ENCODE results near the gene AFAP1.
"Not testable (repeated sequence)": the region's sequence is repeated elsewhere in the genome, so short reads cannot be mapped to it uniquely, and the experiment has no call there.

Gene AFAP1

DNA sequence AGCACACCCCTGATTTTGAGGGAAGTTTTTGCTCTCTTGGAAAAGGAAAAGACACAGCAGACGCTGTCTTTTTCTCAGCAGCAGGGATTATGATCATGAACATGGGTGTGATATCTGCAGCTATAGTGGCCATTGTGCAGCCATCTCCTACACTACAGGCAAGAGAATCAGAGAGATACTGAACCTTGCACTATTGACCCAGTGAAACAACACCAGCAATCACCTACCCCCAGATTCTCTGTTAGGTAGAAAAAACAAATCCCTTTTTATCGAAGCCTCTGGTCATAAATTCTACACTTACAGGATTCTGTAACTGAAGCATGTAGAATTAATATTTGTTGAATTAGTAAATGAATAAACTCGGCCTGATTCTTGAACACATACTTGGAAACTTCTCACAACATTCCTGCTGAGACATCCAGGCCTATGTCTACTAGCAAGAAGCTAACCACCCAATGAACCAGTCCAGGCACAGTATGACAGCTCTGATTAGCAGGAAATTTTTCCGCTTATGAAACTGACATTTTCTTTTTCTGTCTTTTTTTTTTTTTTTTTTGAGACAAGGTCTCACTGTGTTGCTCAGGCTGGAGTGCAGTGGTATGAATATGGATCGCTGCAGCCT is 5.0 kb upstream of the AFAP1 start:
- DNase-seq = no peak

DNA sequence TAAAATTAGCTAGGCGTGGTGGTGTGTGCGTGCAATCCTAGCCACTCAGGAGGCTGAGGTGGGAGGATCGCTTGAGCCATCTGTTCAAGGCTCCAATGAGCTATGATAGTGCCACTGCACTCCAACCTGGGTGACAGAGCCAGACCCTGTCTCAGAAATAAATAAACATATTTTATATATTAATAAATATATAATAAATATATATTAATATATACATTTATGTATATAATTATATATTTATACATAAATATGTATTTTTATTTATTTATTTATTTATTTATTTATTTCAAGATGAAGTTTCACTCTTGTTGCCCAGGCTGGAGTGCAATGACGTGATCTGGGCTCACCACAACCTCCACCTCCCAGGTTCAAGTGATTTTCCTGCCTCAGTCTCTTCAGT is 4.0 kb upstream of the AFAP1 start:
- not testable (repeated sequence) for DNase-seq

DNA sequence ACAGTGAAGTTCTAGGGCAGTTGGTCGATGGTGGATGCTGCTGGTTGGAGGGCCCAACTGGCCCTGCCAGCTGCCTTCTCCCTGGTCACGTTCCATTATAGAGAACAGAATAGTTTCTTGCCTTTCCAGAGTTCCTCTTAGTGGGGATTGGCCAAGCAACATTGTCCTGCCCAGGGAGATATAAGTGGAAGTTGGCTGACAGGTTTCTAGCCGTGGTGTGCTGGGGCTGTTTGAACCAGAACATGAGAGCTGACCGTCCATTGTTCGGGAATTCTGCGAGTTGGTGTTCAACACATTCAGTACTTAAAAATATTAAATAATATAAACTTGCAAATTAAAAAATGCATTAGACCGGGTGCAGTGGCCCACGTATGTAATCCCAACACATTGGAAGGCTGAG is 3.5 kb upstream of the AFAP1 start:
- DNase-seq = no peak

DNA sequence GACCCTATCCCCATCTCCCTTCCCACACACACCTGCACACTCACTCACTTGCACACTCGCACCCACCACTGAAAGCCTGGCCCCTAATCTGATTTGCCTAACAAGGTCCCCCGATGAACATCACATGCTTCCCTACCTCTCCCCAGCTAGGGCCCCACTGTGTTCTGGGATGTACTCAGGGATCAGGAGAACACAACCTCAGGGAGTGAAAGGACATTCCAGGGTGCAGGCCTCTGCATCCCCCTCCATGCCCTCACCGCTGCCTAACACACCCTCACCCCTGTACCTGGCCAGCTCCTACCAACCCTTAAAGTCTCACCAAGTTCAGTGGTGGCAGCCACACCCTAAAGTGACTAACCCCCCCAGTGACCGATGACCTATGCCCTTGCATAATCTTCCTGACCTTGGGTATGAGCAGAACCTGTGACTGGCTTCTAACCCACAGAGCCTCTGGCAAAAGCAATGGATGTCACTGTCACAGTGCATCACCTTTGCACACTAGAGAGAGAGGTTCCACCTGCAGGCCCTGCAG is 2.4 kb upstream of the AFAP1 start:
- DNase-seq = no peak

DNA sequence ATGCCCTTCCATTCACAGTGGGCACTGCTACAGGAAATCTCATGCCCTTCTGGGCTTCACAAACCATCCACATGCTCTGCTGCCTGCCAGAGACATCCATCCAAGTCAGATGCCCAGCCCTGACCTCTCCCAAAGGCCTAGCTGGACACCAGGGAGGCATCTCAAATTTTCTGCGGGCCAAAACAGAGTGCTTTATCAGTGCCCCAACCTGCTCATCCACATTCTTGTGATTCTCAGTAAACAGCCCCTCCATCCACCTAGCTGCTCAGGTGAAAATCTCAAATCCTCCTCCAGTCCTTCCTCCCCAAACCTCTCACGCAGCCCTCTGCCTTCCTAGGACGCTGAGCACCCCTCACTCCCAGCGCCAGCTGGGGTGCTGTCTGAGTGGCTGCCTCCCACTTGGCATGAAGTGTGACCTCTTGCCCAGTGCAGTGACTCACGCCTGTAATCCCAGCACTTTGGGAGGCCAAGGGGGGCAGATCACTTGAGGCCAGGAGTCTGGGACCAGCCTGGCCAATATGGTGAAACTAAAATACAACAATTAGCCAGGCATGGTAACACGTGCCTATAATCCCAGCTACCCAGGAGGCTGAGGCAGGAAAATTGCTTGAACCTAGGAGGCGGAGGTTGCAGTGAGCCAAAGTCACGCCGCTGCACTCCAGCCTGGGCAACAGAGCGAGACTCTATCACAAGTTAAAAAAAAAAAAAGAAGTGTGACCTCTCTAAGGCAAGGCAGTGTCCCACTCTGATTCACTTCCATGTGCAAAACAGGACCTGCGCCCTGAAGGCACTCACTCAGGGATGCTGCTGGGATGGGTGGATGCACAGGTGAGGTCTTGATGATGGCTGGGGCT is 1.7 kb upstream of the AFAP1 start:
- DNase-seq = peak; percentile 50

DNA sequence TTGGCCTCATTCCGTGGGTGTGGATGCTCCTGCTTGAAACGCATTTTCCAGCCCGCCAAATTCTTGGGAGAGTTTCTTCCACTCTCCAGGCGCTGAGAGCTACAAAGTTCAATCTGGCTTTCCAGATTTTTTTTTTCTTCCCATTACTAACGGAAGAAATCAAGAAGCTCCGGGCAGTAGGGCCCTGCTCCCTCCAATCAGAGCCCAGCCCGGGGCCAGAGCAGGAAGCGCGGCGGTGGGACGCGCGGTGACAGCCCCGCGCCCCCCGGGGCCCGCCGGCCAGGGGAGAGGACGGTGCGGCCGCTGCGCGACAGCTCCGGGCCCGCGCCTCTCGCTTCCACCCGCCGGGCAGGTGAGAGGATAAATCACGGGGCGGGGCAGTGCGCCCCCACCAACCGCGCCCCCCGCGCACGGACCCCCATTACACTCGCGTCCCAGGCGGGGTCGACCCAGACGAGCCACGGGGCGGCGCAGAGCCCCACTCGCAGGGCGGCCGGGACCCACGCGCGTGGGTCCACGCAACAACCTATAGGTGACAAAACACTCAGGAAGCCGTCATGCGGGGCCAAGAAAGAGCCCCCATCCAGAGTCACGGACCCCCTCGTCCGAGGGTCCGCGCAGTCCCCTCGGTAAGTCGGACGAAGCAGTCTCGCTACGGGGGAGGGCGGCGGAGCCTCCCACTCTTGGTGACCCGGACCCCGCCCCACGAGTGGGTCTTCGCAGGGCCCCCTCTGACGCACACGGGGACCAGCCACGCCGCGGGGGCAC is 868 bp downstream of the AFAP1 start:
- DNase-seq = peak; percentile 46

DNA sequence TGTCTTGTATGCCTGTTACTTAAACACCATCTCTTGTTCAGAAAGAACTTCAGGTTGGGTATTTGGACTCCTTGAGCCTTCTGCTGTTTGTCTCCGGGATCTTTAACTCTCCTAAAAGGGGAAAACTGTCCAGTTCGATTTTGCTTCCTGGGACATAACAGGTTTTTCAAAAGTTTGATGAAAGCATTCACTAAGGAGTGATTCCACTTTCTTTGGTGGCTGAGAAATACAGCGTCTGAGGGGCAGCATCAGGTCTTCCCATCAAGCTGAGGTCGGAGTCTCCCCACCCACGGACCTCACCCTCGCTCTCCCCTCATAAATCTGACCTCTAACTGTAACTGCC is 1.4 kb downstream of the AFAP1 start:
- DNase-seq = no peak

DNA sequence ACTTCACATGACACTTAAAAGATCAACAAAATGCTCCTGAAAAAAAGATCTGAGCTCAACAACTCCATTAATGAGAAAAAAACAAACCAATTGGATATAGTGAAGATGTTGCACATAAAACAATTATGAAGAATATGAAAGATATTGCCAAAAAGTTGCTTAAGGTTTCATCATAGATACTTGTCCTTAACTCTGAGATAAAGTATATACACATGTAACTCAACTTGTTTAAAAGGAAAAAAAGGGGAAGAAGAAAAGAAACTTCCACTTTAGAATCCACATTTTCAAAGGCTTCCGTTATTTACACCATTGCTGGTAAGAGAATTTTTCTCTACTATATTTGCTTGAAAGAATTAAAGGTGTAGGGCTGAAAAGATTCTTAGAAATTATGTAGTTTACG is 2.7 kb downstream of the AFAP1 start:
- DNase-seq = no peak

DNA sequence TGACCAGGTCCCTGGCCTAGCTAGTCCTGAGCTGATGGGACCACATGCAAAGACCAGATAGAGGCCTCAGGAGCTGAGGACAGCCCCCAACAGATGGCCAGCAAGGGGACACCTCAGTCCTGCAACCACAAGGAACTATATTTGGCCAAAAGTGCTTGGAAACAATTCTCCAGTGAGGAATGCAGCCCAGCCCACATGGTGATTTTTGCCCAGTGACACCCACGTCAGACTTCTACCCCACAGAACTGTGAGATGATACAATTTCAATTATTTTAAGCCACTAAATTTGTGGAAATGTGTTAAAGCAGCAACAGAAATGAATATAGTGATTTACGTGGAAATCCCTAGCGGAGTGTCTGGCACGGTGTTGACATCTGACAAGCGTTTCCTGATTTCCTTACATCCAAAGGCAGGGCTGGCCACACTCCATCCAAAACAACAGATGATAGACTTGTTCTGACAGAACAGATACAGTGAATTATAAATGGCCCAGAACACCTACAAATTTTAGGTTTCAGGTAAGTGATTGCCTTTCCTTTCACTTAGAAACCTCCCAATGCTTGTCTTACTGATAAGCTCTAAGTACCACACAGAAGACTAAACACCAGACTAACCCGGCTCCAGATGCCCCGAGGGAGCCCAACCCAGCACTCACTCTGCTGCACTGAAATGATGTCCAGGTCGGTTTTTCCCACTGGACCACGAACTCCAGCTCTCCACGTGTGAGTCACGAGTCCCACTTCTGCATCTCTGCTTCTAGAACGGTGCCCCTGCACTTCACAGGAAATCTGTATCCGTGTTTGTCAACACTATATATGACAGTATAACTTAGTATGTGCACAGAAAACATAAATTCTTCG is 5.8 kb downstream of the AFAP1 start:
- no peak for DNase-seq

DNA sequence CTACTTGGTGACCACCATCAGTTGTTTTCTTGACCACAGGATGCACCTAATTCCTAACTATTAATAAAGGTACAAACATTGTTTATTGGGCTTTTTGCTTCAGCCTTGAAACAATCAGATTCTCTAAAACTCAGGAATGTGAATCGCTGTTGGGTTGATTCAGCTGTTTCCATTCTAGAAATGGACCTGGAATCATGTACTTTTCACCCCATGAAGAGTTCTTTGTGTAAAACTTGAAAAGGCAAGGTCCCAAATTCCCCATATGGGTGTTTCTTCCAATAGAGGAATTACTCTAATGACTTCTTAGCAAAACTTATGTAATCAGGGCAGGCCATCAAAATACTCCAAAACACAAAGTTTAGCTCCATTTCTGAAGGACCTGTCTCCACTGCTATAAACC is 7.4 kb downstream of the AFAP1 start:
- DNase-seq = no peak

DNA sequence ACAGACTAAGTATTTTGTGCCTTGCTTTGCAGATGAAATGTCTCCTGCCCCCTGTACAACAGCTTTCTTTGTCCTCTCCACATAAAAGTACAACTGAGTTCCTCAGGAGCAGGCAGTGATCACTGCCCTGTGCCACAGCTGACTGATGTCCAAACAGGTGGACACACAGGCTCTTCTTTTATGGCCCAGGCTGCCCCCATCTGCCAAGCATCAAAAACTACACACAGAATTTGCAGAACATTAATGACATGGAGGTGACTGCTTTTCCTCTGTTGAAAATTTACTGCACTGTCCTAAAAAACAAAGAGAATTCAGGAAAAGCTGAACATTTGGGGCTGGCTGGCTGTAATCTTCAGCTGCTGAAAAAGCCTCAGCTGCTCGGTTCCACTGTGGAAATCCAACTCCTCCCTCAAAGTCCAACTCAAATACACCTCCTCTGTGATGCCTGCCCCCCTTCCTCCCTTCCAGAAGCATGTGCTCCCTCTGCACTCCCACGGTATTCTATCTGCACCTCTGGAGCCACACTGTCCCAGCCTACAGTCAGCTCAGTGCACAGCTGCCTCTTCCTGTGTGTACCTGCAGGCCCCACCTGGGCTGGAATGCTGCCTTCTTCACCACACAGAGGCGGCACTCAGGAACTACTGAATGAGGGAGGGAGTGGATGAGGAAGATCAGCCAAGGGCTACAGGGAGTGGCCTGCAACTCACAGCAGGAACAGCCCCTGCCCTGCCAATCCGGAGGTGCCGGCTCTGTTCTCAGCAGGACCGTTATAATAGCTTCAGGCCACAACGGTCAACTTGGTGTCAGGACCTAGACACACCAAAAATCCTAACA is 10.3 kb downstream of the AFAP1 start:
- DNase-seq = peak; percentile 63

DNA sequence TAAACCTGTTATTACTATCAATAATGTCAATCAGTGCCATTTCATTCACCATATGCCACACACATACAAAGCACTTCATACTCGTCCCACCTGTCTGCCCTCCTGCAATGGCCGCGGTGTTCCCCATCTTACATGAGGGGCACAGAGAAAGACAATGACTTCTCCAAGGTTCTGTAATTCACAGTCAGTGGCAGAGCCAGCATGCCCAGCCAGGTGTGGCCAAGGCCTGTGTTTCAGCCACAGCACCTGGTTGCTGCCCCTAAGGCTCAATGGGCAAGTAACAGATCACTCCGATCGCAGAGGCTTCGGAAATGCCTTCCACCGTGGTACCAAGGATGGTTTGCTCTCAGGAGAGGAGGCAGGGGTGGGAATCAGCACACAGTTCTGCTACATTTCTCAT is 10.9 kb downstream of the AFAP1 start:
- DNase-seq = no peak

DNA sequence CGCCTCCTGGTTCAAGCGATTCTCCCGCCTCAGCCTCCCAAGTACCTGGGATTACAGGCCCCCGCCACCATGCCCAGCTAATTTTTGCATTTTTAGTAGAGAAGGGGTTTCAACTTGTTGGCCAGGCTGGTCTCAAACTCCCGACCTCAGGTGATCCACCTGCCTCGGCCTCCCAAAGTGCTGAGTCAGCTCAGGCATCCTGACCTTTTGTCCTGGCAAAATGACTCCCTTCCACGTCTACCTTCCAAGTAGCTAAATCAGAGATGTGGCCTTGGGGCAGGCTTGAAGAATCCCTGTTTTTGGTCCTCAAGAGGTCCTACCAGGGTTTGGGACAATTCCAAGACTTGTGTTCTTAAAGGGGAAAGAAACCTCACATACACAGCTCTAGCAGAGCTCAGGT is 12.8 kb downstream of the AFAP1 start:
- no peak for DNase-seq

DNA sequence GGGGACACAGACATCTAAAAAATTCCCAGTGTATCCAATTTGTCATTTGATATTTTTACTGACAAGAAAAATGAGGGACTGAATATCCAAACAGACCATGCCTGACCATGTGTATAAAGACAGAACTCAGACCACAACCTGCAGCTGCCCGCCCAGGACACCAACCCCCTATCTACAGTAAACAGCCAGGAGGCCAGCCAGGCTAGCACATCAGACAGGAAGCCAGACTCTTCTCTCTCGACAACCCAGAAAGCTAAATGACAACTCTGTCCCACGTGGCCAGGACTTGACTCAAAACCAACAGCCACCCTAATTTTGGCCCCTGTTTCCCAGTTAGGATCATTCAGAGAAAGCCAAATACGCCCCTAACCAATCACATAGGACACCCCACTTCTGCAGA is 15.1 kb downstream of the AFAP1 start:
- no peak for DNase-seq

DNA sequence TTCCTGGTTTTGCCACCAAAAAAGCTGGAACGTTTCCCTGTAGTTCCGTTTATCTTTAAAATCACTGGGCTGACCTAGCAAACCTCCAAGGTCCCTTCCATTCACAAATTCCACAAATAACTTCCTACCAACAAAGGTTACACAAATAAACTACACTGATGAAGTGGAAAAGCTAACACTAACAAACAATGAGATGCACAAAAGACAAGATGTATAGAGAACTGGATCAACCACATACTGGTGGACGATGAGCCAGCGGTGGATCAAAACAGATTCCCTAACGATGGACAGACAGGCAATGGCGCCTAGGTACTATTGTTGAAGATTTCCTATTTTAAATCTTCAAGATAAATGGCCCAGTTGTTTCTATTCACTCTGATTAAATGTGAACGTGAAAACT is 15.5 kb downstream of the AFAP1 start:
- DNase-seq = peak; percentile 34

DNA sequence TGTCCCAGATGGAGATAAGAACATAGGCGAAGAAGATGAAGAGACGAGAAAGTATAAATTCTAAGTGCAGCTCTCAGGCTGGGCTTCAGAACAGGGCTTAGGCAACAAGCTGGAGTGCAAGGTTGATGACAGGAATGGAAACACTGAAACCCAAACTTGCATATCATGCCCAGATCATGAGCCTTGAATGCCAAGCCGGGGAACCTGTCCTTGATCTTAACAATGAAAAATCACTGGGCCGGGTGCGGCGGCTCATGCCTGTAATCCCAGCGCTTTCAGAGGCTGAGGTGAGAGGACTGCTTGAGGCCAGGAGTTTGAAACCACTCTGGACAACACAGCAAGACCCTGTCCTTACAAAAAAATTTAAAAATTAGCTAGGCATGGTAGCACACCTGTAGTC is 17.2 kb downstream of the AFAP1 start:
- no peak for DNase-seq

DNA sequence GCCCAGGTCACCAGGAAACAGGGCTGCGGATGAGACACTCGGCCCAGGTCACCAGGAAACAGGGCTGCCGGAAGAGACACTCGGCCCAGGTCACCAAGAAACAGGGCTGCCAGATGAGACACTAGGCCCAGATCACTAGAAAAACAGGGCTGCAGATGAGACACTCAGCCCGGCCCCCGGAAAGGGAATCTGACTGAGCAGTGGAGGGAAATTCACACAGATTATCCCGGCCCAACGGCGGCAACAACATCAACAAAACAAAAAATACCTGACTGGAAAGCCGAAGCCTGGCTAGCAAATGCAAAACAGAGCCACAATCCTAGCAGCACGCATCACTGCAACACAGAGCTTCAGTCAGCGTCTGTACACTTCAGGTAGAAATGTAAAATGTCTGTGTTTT is 20.7 kb downstream of the AFAP1 start:
- no peak for DNase-seq

DNA sequence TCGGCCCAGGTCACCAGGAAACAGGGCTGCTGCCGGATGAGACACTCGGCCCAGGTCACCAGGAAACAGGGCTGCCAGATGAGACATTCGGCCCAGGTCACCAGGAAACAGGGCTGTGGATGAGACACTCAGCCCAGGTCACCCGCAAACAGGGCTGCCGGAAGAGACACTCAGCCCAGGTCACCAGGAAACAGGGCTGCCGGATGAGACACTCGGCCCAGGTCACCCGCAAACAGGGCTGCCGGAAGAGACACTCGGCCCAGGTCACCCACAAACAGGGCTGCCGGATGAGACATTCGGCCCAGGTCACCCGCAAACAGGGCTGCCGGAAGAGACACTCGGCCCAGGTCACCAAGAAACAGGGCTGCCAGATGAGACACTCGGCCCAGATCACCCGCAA is 21.5 kb downstream of the AFAP1 start:
- not testable (repeated sequence) for DNase-seq

DNA sequence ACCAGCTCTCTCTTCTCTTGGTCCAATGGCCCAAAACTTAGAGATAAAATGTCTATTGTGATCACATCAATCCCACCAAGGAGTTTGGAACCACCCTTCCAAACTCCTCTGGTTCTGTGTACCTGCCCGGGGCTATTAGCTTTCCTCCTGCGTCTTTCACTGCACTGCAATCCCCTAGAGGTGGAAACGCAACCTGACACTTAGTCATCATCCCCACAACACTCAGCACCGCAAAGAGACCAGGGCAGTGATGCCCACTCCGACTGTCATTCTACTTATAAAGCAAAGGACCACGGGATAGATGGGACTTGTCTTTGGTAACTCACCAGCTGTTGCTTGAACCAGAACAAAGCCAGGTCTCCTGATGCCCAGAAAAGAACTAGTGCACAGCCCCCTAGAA is 22.0 kb downstream of the AFAP1 start:
- DNase-seq = no peak

DNA sequence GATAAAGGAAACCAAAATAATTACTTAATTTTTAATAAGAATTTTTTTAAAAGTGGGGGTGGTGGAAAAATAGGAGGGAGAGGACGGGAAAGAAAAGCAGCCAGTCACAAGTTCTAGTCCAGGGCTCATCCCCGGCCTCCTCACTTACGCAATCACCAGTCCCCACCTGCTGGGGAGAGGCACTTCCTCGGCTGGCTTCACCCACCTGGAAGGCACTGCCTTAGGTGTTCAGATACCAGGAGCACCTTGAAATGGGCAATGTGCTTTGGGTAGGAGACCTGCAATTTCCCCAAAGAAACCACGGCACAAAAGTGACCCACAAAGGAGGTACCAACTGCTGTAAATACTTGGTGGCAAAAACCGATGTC is 23.8 kb downstream of the AFAP1 start:
- no peak for DNase-seq

DNA sequence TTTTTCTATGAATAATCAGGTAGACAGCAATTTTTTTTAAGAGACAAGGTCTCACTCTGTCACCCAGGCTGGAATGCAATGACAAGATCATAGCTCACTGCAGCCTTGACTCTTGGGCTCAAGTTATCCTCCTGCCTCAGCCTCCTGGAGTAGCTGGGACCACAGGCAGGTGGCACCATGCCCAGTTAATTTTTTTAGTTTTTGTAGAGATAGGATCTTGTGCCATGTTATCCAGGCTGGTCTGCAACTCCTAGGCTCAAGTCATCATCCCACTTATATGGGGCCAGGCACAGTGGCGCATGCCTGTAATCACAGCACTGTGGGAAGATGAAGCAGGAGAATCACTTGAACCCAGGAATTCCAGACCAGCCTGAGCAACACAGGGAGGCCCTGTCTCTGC is 26.8 kb downstream of the AFAP1 start:
- no peak for DNase-seq
